DND-41 (cell line): Measurements from ENCODE around the gene METTL4.

Source experiments
- ATAC-seq: fragments of 200-7000 bp; cut with Tn5 transposase; 3 replicates; pipeline ENCODE4 v1.9.1; 2021; ENCODE audit warnings: low read depth; ENCODE audit not compliant: insufficient read depth
- DNase-seq: peaks from one replicate; pipeline ENCODE4 v3.0.0-alpha.2; 2020
- H2AFZ ChIP-seq: 2 replicates; pipeline ENCODE4 v1.6.0; 2012; ENCODE audit warnings: low read depth, low read length
- H3K27ac ChIP-seq: 2 replicates; pipeline ENCODE4 v1.5.1; 2012; ENCODE audit warnings: low read length, inconsistent platforms
- H3K27me3 ChIP-seq: fragments of 200-600 bp; sonication (generic); 2 replicates; pipeline ENCODE4 v1.6.0; 2012; ENCODE audit warnings: low read length, mild to moderate bottlenecking, inconsistent platforms; ENCODE audit not compliant: insufficient read depth, poor library complexity
- H3K36me3 ChIP-seq: 2 replicates; pipeline ENCODE4 v1.5.1; 2012; ENCODE audit warnings: low read length, inconsistent platforms; ENCODE audit not compliant: insufficient read depth
- H3K4me1 ChIP-seq: 2 replicates; pipeline ENCODE4 v1.5.1; 2012; ENCODE audit warnings: mild to moderate bottlenecking, low read length; ENCODE audit not compliant: insufficient read depth
- H3K4me2 ChIP-seq: 2 replicates; pipeline ENCODE4 v1.6.0; 2012; ENCODE audit warnings: mild to moderate bottlenecking, moderate library complexity, low read length, inconsistent platforms; ENCODE audit not compliant: insufficient read depth
- H3K4me3 ChIP-seq, 2 experiments: fragments of 200-600 bp in 1 of 2; shearing (Covaris generic) in 1 of 2; 2 replicates each; pipeline ENCODE4 v1.5.1; 2012 to 2016; ENCODE audit warnings: inconsistent platforms in 2 of 2, low read length in 2 of 2, mild to moderate bottlenecking in 2 of 2, low read depth in 1 of 2, moderate library complexity in 1 of 2
- H3K79me2 ChIP-seq: 2 replicates; pipeline ENCODE4 v1.6.0; 2012; ENCODE audit warnings: low read length, inconsistent platforms; ENCODE audit not compliant: insufficient read depth
- H3K9ac ChIP-seq: 2 replicates; pipeline ENCODE4 v1.6.0; 2012; ENCODE audit warnings: low read depth, mild to moderate bottlenecking, inconsistent platforms, low read length, moderate library complexity
- H3K9me3 ChIP-seq: 2 replicates; pipeline ENCODE4 v1.5.1; 2012; ENCODE audit warnings: low read length, moderate library complexity, mild to moderate bottlenecking, inconsistent platforms; ENCODE audit not compliant: insufficient read depth, severe bottlenecking
- H4K20me1 ChIP-seq: 2 replicates; pipeline ENCODE4 v1.6.0; 2012; ENCODE audit warnings: low read length; ENCODE audit not compliant: insufficient read depth
- EZH2 ChIP-seq: IDR thresholded peaks from 3 replicates; pipeline ENCODE4 v1.6.1; 2012; ENCODE audit warnings: borderline replicate concordance, low read depth, mild to moderate bottlenecking, moderate library complexity, low read length, inconsistent platforms; ENCODE audit not compliant: severe bottlenecking
- TF ChIP-seq, protein P1 (sequence below): IDR thresholded peaks from 2 replicates; pipeline ENCODE4 v1.5.1; 2012; ENCODE audit warnings: borderline replicate concordance, low read length, moderate library complexity, mild to moderate bottlenecking; ENCODE audit not compliant: poor library complexity, severe bottlenecking; ENCODE audit errors: extremely low read depth

METTL4 gene

DNA sequence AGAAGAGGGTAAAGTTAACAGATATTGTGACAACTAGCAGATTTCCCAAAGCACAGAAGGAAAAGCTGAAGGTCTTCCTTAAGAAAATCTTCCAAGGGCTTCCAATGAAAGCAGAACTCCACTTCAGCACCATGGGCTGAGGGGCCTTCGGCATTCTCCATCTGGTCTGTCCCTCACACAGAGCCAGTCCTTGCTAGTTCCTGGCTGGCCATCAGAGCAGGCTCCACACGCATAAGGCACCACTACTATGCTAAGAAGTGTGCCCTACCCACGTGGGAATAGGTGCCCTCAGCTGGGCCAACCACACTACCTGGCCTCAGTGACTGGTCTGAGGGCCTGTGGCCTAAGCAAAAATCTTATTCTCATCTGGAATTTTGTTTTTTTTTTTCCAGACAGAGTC lies 73.5 kb downstream of the METTL4 start:
- Histone ChIP-seq H3K27me3 (peaks cover 2% of the 10 kb centered on the region), H3K4me3 (no peak overlapping the region), H3K36me3 (no peaks in the 10 kb centered on the region), H3K4me1 (no peaks in the 10 kb centered on the region), H3K27ac (no peak overlapping the region), H3K9me3 (no peaks in the 10 kb centered on the region), H4K20me1 (no peaks in the 10 kb centered on the region), H3K9ac (no peak overlapping the region), H3K4me2 (no peak overlapping the region), H3K79me2 (no peaks in the 10 kb centered on the region), H2AFZ (no peak overlapping the region)
- TF ChIP-seq, protein P1, sequence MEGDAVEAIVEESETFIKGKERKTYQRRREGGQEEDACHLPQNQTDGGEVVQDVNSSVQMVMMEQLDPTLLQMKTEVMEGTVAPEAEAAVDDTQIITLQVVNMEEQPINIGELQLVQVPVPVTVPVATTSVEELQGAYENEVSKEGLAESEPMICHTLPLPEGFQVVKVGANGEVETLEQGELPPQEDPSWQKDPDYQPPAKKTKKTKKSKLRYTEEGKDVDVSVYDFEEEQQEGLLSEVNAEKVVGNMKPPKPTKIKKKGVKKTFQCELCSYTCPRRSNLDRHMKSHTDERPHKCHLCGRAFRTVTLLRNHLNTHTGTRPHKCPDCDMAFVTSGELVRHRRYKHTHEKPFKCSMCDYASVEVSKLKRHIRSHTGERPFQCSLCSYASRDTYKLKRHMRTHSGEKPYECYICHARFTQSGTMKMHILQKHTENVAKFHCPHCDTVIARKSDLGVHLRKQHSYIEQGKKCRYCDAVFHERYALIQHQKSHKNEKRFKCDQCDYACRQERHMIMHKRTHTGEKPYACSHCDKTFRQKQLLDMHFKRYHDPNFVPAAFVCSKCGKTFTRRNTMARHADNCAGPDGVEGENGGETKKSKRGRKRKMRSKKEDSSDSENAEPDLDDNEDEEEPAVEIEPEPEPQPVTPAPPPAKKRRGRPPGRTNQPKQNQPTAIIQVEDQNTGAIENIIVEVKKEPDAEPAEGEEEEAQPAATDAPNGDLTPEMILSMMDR, result no peak
- no peak for TF ChIP-seq EZH2
- ATAC-seq, result no peak
- no peak for DNase-seq

DNA sequence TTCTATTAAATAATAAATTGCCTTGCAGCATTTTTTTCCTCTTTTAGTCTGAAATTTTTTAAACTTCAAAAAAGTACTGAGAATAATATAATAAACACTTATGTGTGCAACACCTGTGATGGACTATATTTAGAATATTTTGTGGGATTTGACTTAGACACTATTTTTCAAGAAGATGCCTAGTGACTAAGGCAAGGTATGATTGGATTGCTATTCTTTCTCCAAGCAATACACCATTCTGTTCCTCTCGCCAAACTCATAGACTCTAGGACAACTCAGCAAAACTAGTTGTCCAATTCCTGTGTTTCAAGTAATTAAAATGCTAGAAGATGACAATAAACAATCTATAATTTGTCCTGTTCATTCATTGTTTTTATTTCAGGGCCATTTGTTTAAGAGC lies 75.9 kb downstream of the METTL4 start:
- ATAC-seq, result no peak
- Histone ChIP-seq H4K20me1 (no peaks in the 10 kb centered on the region), H3K36me3 (no peaks in the 10 kb centered on the region), H3K27me3 (peaks cover 4% of the 10 kb centered on the region), H3K27ac (no peak overlapping the region), H3K9me3 (no peaks in the 10 kb centered on the region), H3K4me1 (no peaks in the 10 kb centered on the region), H2AFZ (no peak overlapping the region), H3K79me2 (no peaks in the 10 kb centered on the region), H3K4me3 (no peak overlapping the region), H3K9ac (no peak overlapping the region), H3K4me2 (no peak overlapping the region)
- TF ChIP-seq, protein P1, result no peak
- TF ChIP-seq EZH2, result no peak
- DNase-seq, result no peak

DNA sequence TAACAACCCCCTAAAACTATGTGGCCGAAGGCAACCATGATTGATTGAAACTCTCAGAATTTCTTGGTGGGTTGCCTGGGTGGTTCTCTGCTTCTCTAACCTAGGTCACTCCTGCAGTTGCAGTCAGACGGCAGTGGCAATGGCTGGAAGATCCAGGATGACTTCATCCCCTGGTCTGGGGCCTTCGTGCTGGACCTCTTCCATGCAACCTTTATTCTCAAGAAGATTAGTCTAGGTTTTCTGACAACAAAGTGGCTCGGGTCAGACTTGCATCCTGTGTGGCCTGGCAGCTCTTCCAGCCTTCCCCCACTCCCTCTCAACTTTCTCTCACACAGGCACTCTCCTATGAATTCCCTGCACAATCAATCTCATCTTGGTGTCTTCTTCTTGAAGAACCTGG lies 76.4 kb downstream of the METTL4 start:
- Histone ChIP-seq H3K4me3 (no peak overlapping the region), H3K9ac (no peak overlapping the region), H2AFZ (no peak overlapping the region), H3K79me2 (no peaks in the 10 kb centered on the region), H3K27me3 (peaks cover 4% of the 10 kb centered on the region), H3K4me1 (no peaks in the 10 kb centered on the region), H3K4me2 (no peak overlapping the region), H3K36me3 (no peaks in the 10 kb centered on the region), H3K9me3 (no peaks in the 10 kb centered on the region), H4K20me1 (no peaks in the 10 kb centered on the region), H3K27ac (no peak overlapping the region)
- TF ChIP-seq EZH2, result no peak
- TF ChIP-seq, protein P1, result no peak
- ATAC-seq (no peak), DNase-seq (no peak)
